ENCODE measurements around the gene ANKRD34A.

ANKRD34A gene

GRCh38 chr1:145980457-145980994, 16.2 kb upstream of the ANKRD34A start:
- H3K36me3 ChIP-seq (ENCODE audit: control insufficient read depth, insufficient read depth, low read length) = no peaks in the 10 kb centered on the region
- H3K27ac ChIP-seq (ENCODE audit: insufficient read depth, low read depth, low read length, poor library complexity, severe bottlenecking) = no peak overlapping the region
- H3K4me1 ChIP-seq (ENCODE audit: control insufficient read depth, insufficient read depth, low read length) = peaks cover 30% of the 10 kb centered on the region
- no peaks in the 10 kb centered on the region for H3K9me3 ChIP-seq (ENCODE audit: control insufficient read depth, low read length)
- 88 to 97% methylated on average over 1 of the region's 1 CpG for WGBS, 2 experiments
- H3K4me3 ChIP-seq (ENCODE audit: insufficient read depth, low read depth, low read length) = no peak overlapping the region
- no peaks in the 10 kb centered on the region for H3K27me3 ChIP-seq (ENCODE audit: control insufficient read depth, insufficient read depth, low read length, poor library complexity, severe bottlenecking)

GRCh38 chr1:145979746-145980456, 15.5 kb upstream of the ANKRD34A start:
- Histone ChIP-seq H3K4me3 (ENCODE audit: insufficient read depth, low read depth, low read length) (no peak overlapping the region), H3K27me3 (ENCODE audit: control insufficient read depth, insufficient read depth, low read length, poor library complexity, severe bottlenecking) (no peaks in the 10 kb centered on the region), H3K36me3 (ENCODE audit: control insufficient read depth, insufficient read depth, low read length) (no peaks in the 10 kb centered on the region), H3K27ac (ENCODE audit: insufficient read depth, low read depth, low read length, poor library complexity, severe bottlenecking) (peak overlapping the region; percentile 64), H3K9me3 (ENCODE audit: control insufficient read depth, low read length) (no peaks in the 10 kb centered on the region), H3K4me1 (ENCODE audit: control insufficient read depth, insufficient read depth, low read length) (peaks cover 25% of the 10 kb centered on the region)
- 64 to 65% methylated on average over 7 of the region's 7 CpGs for WGBS, 2 experiments

- WGBS, 2 experiments = 19 to 21% methylated on average over 9 of the region's 9 CpGs
- H3K27ac ChIP-seq (ENCODE audit: insufficient read depth, low read depth, low read length, poor library complexity, severe bottlenecking) = peak overlapping the region; percentile 79
- no peaks in the 10 kb centered on the region for H3K9me3 ChIP-seq (ENCODE audit: control insufficient read depth, low read length)
- no peaks in the 10 kb centered on the region for H3K36me3 ChIP-seq (ENCODE audit: control insufficient read depth, insufficient read depth, low read length)
- H3K4me3 ChIP-seq (ENCODE audit: insufficient read depth, low read depth, low read length) = peak overlapping the region; percentile 8
- peaks cover 24% of the 10 kb centered on the region for H3K4me1 ChIP-seq (ENCODE audit: control insufficient read depth, insufficient read depth, low read length)
- no peaks in the 10 kb centered on the region for H3K27me3 ChIP-seq (ENCODE audit: control insufficient read depth, insufficient read depth, low read length, poor library complexity, severe bottlenecking)
These were observed 14.7 kb upstream of the ANKRD34A start for GRCh38 chr1:145978854-145979745.

GRCh38 chr1:145978471-145978853, 14.1 kb upstream of the ANKRD34A start:
- H3K27me3 ChIP-seq (ENCODE audit: control insufficient read depth, insufficient read depth, low read length, poor library complexity, severe bottlenecking) = no peaks in the 10 kb centered on the region
- no peak overlapping the region for H3K27ac ChIP-seq (ENCODE audit: insufficient read depth, low read depth, low read length, poor library complexity, severe bottlenecking)
- no peaks in the 10 kb centered on the region for H3K9me3 ChIP-seq (ENCODE audit: control insufficient read depth, low read length)
- H3K36me3 ChIP-seq (ENCODE audit: control insufficient read depth, insufficient read depth, low read length) = no peaks in the 10 kb centered on the region
- H3K4me1 ChIP-seq (ENCODE audit: control insufficient read depth, insufficient read depth, low read length) = peaks cover 24% of the 10 kb centered on the region
- no peak overlapping the region for H3K4me3 ChIP-seq (ENCODE audit: insufficient read depth, low read depth, low read length)

DNA sequence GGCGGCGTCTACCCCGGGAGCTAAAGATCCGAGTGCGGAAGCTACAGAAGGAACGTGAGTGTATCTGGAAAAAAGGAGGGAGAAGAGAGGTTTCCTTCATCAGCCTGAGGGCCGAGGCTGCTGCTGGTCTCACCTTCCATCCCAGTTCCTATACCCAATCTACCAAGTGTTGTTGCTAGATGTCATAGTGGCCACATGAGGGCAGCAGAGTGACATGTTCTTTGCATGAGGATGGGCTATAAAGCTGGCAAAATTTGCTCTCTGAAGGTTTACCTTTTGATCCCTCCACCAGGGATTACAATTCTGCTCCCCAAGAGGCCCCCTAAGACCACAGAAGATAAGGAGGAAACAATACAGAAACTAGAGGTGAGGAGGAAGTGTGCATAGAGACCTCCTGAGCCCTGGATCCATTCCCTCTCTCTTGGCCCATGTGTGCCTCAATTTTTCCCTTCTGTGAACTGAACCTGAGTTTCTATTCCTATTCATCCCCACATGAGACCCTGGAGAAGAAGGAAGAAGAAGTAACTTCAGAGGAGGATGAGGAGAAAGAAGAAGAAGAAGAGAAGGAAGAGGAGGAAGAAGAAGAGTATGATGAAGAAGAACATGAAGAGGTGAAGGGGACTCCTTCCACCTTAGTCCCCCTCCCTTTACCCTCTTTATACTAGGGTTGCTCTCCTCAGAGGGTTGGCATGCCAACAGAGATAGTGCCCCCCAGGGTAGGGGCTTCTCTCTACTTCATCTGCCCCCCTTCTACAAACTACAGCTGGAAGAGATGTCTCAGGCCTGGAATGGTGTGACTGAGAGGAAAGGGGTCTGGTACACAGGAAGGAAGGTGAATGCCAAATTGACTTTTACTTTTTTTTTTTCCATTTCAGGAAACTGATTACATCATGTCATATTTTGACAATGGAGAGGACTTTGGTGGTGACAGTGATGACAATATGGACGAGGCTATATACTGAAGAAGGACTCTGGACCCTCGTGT, 13.4 kb upstream of the ANKRD34A start:
- Histone ChIP-seq H3K27ac (ENCODE audit: insufficient read depth, low read depth, low read length, poor library complexity, severe bottlenecking) (no peak overlapping the region), H3K27me3 (ENCODE audit: control insufficient read depth, insufficient read depth, low read length, poor library complexity, severe bottlenecking) (no peaks in the 10 kb centered on the region), H3K9me3 (ENCODE audit: control insufficient read depth, low read length) (no peaks in the 10 kb centered on the region), H3K4me1 (ENCODE audit: control insufficient read depth, insufficient read depth, low read length) (peaks cover 24% of the 10 kb centered on the region), H3K36me3 (ENCODE audit: control insufficient read depth, insufficient read depth, low read length) (no peaks in the 10 kb centered on the region), H3K4me3 (ENCODE audit: insufficient read depth, low read depth, low read length) (no peak overlapping the region)
- WGBS, 2 experiments = 26 to 31% methylated on average over 7 to 9 of the region's 9 CpGs

GRCh38 chr1:145977016-145977415, 12.6 kb upstream of the ANKRD34A start:
- 78 to 79% methylated on average over 5 of the region's 5 CpGs for WGBS, 2 experiments

GRCh38 chr1:145975216-145975615, 10.8 kb upstream of the ANKRD34A start:
- Histone ChIP-seq H3K27ac (ENCODE audit: insufficient read depth, low read depth, low read length, poor library complexity, severe bottlenecking) (no peak overlapping the region), H3K4me1 (ENCODE audit: control insufficient read depth, insufficient read depth, low read length) (peaks cover 23% of the 10 kb centered on the region), H3K27me3 (ENCODE audit: control insufficient read depth, insufficient read depth, low read length, poor library complexity, severe bottlenecking) (no peaks in the 10 kb centered on the region), H3K4me3 (ENCODE audit: insufficient read depth, low read depth, low read length) (no peak overlapping the region), H3K36me3 (ENCODE audit: control insufficient read depth, insufficient read depth, low read length) (no peaks in the 10 kb centered on the region), H3K9me3 (ENCODE audit: control insufficient read depth, low read length) (no peaks in the 10 kb centered on the region)
- WGBS, 2 experiments = 90 to 93% methylated on average over 4 of the region's 4 CpGs

More at GRCh38 chr1:145977016-145977415, 12.6 kb upstream of the ANKRD34A start:
- Histone ChIP-seq H3K27me3 (ENCODE audit: control insufficient read depth, insufficient read depth, low read length, poor library complexity, severe bottlenecking) (no peaks in the 10 kb centered on the region), H3K4me3 (ENCODE audit: insufficient read depth, low read depth, low read length) (no peak overlapping the region), H3K9me3 (ENCODE audit: control insufficient read depth, low read length) (no peaks in the 10 kb centered on the region), H3K4me1 (ENCODE audit: control insufficient read depth, insufficient read depth, low read length) (peaks cover 24% of the 10 kb centered on the region), H3K27ac (ENCODE audit: insufficient read depth, low read depth, low read length, poor library complexity, severe bottlenecking) (no peak overlapping the region), H3K36me3 (ENCODE audit: control insufficient read depth, insufficient read depth, low read length) (no peaks in the 10 kb centered on the region)

DNA sequence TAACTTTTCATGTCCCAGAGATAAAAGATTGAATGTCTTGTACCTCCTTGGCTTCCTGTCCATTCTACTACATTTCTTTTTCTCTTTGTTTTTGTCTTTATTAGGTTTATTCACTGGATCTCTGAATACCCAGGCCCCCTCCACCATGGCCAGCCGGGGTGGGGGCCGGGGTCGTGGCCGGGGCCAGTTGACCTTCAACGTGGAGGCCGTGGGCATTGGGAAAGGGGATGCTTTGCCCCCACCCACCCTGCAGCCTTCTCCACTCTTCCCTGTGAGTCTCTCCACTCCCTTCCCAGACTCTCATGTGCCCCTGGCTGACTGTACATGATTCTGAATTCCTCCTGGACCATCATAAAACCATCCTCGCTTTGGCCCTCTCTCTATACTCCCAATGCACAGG, 10.3 kb upstream of the ANKRD34A start:
- peaks cover 18% of the 10 kb centered on the region for H3K4me1 ChIP-seq (ENCODE audit: control insufficient read depth, insufficient read depth, low read length)
- no peaks in the 10 kb centered on the region for H3K27me3 ChIP-seq (ENCODE audit: control insufficient read depth, insufficient read depth, low read length, poor library complexity, severe bottlenecking)
- H3K4me3 ChIP-seq (ENCODE audit: insufficient read depth, low read depth, low read length) = no peak overlapping the region
- no peak overlapping the region for H3K27ac ChIP-seq (ENCODE audit: insufficient read depth, low read depth, low read length, poor library complexity, severe bottlenecking)
- no peaks in the 10 kb centered on the region for H3K36me3 ChIP-seq (ENCODE audit: control insufficient read depth, insufficient read depth, low read length)
- WGBS, 2 experiments = 94 to 95% methylated on average over 7 of the region's 7 CpGs
- H3K9me3 ChIP-seq (ENCODE audit: control insufficient read depth, low read length) = no peaks in the 10 kb centered on the region

DNA sequence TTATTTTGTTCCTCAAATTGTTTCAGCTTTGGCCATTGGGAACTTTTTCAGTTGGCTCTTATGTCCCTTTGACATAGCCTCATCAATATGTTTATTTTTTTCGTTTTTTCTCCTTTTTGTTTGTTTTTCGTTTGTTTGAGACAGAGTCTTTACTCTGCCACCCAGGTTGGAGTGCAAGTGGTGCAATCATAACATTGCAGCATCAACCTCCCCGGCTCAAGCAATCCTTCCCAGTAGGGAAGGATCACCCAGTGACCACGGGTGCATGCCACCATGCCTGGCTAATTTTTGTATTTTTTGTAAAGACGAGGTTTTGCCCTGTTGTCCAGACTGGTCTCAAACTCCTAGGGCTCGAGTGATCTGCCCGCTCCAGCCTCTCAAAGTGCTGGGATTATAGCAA, 8.2 kb upstream of the ANKRD34A start:
- Histone ChIP-seq H3K4me3 (ENCODE audit: insufficient read depth, low read depth, low read length) (no peak overlapping the region), H3K9me3 (ENCODE audit: control insufficient read depth, low read length) (no peaks in the 10 kb centered on the region), H3K36me3 (ENCODE audit: control insufficient read depth, insufficient read depth, low read length) (no peaks in the 10 kb centered on the region), H3K27me3 (ENCODE audit: control insufficient read depth, insufficient read depth, low read length, poor library complexity, severe bottlenecking) (no peaks in the 10 kb centered on the region), H3K27ac (ENCODE audit: insufficient read depth, low read depth, low read length, poor library complexity, severe bottlenecking) (no peak overlapping the region), H3K4me1 (ENCODE audit: control insufficient read depth, insufficient read depth, low read length) (peaks cover 2% of the 10 kb centered on the region)
- WGBS, 2 experiments = 91 to 92% methylated on average over 7 of the region's 7 CpGs
